HEK293 (cell line): ENCODE measurements around the gene ERCC5.

ENCODE experiments used
- ATF2 ChIP-seq: fragments of 450-650 bp; formaldehyde crosslinking; IDR thresholded peaks from 2 replicates; pipeline ENCODE4 v1.5.1; 2016; ENCODE audit warnings: missing biosample characterization, missing genetic modification characterization, low read depth
- CTCF ChIP-seq: fragments of 450-650 bp; formaldehyde crosslinking; IDR thresholded peaks from 2 replicates; pipeline ENCODE4 v1.5.1; 2016; ENCODE audit warnings: missing biosample characterization, missing genetic modification characterization
- KLF1 ChIP-seq: fragments of 450-650 bp; formaldehyde crosslinking; IDR thresholded peaks from 2 replicates; pipeline ENCODE4 v1.5.1; 2016; ENCODE audit warnings: missing biosample characterization, missing genetic modification characterization
- KLF16 ChIP-seq: fragments of 450-650 bp; formaldehyde crosslinking; IDR thresholded peaks from 2 replicates; pipeline ENCODE4 v1.5.1; 2017; ENCODE audit warnings: missing biosample characterization, missing genetic modification characterization
- REST ChIP-seq: fragments of 450-650 bp; formaldehyde crosslinking; IDR thresholded peaks from 2 replicates; pipeline ENCODE4 v1.5.1; 2016; ENCODE audit warnings: missing biosample characterization, missing genetic modification characterization
- YY1 ChIP-seq: fragments of 450-650 bp; formaldehyde crosslinking; IDR thresholded peaks from 2 replicates; pipeline ENCODE4 v1.5.1; 2018; ENCODE audit warnings: missing biosample characterization, missing genetic modification characterization
- ZNF24 ChIP-seq: fragments of 450-650 bp; formaldehyde crosslinking; IDR thresholded peaks from 2 replicates; pipeline ENCODE4 v1.5.1; 2016; ENCODE audit warnings: missing biosample characterization, missing genetic modification characterization
- ZNF280C ChIP-seq: fragments of 450-650 bp; formaldehyde crosslinking; IDR thresholded peaks from 2 replicates; pipeline ENCODE4 v1.5.1; 2016; ENCODE audit warnings: missing biosample characterization, missing genetic modification characterization
- ZNF335 ChIP-seq: fragments of 450-650 bp; formaldehyde crosslinking; conservative IDR thresholded peaks from 2 replicates; pipeline ENCODE4 v1.5.1; 2016; ENCODE audit warnings: missing biosample characterization, missing genetic modification characterization
- ZNF350 ChIP-seq: fragments of 450-650 bp; formaldehyde crosslinking; IDR thresholded peaks from 2 replicates; pipeline ENCODE4 v1.5.0; 2017; ENCODE audit warnings: missing biosample characterization, mild to moderate bottlenecking, missing genetic modification characterization
- ZNF548 ChIP-seq: fragments of 450-650 bp; formaldehyde crosslinking; IDR thresholded peaks from 2 replicates; pipeline ENCODE4 v1.5.1; 2016; ENCODE audit warnings: missing biosample characterization, missing genetic modification characterization
- ZNF624 ChIP-seq: fragments of 450-650 bp; formaldehyde crosslinking; IDR thresholded peaks from 2 replicates; pipeline ENCODE4 v1.5.1; 2017; ENCODE audit warnings: missing biosample characterization, missing genetic modification characterization

DNA sequence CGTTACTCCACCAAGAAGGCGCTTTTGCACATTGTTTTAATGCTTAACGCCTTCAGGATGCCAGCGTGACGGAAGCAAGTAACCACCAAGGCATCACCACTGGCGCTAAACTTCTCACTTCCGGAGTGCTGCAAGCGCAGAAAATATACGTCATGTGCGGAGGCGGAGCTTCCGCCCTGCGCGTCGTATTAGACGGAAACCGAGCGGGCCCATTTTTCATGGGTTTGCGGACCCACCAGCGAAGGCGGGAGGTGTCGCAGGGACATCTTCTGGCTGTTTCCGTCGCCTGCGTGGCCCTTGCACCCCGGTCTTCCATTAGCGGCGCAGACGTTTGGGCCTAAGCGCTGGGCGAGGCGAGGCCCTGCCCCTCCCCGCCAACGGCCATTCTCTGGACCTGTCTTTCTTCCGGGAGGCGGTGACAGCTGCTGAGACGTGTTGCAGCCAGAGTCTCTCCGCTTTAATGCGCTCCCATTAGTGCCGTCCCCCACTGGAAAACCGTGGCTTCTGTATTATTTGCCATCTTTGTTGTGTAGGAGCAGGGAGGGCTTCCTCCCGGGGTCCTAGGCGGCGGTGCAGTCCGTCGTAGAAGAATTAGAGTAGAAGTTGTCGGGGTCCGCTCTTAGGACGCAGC is at the start of gene ERCC5:
- TF ChIP-seq ATF2: peak; percentile 68; the same call in 1 of the 2 replicates
- TF ChIP-seq CTCF (tag by site-specific recombination): no peak; the same call in 1 of the 2 replicates
- TF ChIP-seq YY1: peak; percentile 81
- no peak for TF ChIP-seq ZNF624
- peak; percentile 17; the same call in 1 of the 2 replicates for TF ChIP-seq REST (tag by site-specific recombination)
- TF ChIP-seq KLF16 (tag by site-specific recombination): no peak
- TF ChIP-seq ZNF335 (tag by site-specific recombination): peak; percentile 91
- TF ChIP-seq ZNF24 (tag by site-specific recombination): peak; percentile 58; the same call in 1 of the 2 replicates
- no peak for TF ChIP-seq ZNF350 (tag by site-specific recombination)
- TF ChIP-seq ZNF280C (tag by site-specific recombination): no peak
- no peak for TF ChIP-seq KLF1
- TF ChIP-seq ZNF548: no peak
